ENCODE results near the gene PSMA5.

PSMA5 gene

DNA sequence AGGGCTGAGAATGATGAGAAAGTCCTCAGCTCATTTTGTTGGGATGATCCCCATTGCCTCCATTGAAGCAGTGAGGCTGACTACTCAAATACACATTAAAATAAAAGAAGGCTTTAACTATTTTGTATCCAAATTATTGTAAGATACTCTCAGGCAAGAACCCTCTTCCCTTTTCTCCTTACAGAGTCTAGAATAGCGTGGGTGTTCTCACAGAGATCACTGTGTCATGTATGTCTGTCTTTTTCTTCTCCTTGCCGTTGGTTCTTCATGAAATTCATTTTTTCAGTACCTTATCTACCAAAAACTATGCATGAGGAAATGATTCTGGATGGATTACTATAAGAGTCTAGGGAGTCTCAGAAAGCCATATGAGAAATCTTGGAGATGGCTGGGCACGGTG is 58.6 kb downstream of the PSMA5 start:
- no peak for DNase-seq

DNA sequence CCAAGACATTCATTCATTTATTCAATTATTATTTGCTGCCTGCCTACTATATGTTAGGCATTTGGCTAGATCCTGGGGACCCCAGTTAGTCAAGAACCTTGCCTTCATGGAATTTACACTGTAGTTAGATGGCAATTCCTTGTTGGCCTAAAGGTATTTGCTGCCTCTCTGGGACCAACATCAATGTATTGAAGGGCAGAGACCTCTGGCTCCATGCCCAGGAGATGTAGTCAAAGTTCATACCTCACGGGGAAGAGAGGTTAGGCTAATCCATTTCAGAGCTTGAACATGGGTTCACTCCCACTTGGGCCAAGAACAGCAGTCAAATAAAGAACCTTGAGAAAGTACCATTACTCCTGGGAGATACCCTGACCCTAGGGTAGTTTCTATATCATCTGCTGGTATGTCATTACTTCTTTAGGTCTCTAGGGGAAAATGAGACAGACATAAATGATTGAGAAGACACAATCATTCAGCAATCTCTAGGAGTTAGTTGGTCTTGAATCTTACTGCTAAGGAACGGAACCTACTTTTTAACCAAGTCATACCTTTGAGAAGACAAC is 60.5 kb downstream of the PSMA5 start:
- DNase-seq = no peak

DNA sequence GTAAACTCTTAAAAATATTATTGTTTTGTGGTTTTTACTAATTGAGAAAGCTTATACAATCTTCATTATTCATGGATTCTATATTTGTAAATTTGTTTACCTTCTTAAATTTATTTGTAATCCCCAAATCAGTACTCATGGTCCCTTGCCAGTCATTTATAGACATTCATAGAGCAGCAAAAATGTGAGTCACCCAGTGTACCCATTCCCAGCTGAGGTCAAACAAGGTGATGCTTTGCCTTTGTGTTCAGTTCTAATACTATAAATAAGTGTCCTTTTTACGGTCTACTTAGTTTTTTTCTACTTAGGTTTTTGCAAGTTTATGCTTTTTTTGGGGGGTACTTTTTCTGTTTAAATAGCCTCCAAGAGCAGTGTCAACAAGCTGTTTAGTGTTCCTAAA is 64.6 kb downstream of the PSMA5 start:
- DNase-seq = no peak

DNA sequence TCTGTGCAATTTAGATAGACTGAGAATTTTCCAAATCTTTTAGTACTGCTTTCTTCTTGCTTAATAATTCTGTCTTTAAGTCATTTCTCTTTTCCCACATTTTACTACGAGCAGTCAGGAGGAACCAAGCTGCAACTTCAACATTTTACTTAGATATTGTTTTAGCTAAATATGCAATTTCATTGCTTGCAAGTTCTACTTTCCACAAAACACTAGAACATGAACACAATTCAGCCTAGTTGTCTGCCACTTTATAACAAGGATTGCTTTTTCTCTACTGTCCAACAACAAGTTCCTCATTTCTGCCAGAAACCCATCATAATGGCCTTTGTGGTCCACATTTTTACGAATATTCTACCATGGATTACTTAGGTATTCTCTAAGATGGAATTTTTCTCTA is 65.2 kb downstream of the PSMA5 start:
- DNase-seq = no peak

DNA sequence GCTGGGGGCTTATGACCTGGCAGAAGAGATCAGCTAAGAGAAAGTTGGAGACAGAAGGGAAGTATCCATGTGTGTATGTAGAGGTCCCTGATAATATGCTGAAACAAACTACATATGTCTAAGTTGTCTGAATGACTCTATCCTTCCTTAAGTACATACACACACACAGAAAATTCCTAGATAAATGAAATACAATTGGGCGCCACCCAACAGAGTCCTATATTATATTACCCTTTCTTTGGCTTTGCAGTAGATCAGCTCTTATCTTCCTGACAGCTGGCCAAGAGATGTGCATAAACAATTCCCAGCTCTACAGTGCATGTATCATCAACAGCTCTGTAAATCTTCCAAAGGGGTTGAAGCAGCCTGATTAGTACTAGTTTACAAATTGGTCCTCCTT is 68.6 kb downstream of the PSMA5 start:
- no peak for DNase-seq

DNA sequence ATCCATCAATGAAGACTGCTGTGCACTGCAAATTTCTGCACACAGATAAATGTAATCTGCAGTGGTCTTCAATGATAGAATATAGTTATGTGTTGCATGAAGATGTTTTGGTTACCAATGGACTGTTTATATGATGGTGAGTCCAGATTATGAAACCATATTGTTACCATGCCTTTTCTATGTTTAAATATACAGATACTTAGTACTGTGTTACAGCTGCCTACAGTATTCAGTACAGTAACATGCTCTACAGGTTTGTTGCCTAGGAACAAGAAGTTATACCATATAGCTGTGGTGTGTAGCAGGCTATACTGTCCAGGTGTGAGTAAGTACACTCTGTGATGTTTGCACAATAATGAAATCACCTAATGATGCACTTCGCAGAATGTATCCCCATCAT is 69.3 kb downstream of the PSMA5 start:
- DNase-seq = no peak

DNA sequence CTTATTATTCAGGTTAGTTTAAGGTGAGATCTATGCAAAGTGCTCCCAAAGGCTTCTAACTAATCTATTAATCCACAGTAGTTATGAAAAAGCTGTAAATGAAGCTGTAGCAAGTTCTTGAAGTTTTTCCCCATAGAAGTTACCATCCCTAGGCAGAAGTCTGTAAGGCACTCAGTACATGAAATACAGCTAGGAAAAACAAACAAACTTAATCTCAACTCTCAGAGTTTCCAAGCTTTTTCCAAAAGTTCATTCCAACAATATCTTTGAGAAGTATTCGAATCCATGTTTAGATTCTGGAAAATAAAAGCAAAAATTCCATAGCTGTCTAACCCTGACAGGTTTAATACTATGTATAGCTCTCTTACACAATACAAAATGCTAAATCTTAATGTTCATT is 69.7 kb downstream of the PSMA5 start:
- no peak for DNase-seq

DNA sequence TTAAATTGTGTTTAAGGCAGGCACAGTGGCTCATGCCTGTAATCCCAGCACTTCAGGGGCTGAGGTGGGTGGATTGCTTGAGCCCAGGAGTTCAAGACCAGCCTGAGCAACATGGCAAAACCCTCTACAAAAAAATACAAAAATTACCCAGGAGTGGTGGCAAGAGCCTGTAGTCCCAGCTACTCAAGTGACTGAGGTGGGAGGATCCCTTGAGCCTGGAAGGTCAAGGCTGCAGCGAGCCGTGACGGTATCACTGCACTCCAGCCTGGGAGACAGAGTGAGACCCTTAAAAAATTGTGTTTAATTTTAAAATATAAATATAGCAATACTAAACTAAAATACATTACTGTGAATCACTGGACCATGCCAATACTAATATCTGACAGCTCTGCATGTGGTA is 71.3 kb downstream of the PSMA5 start:
- no peak for DNase-seq

DNA sequence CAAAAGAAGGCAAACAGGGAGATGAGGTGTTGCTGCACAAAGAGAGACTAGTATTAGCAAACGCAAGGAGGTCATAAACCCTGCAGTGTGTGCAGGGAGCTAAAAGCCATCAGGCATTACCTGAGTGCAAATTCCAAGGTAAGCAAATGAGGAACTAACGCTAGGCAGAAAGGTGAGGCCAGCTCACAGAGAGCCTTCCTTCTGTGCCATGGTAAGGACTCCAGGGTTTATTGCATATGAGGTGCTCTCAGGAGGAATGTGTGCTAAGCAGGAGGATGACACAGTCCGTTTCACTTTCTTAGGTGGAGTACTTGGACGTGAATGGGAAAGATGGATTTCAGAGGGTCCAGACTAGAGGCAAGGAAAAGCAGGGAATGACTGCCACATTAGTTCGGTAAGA is 74.8 kb downstream of the PSMA5 start:
- no peak for DNase-seq

DNA sequence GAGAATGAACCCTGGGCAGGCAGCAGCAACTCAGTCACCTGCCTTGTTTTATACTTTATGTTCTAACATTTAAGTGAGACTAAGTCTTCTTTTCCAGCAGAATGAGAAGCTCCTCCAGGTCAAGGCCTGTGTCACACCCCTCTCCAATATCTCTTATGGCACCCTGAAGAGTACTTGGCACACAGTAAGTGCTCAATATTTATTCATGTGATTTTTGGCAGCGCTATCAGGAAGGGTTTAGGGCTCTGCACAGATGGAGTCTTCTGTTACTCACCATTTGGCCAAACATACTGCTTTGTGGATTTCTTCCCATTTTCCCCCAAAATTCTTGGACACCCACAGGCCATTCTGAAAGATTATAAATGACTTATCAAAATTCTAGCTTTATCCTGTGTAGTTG is 75.6 kb downstream of the PSMA5 start:
- no peak for DNase-seq

DNA sequence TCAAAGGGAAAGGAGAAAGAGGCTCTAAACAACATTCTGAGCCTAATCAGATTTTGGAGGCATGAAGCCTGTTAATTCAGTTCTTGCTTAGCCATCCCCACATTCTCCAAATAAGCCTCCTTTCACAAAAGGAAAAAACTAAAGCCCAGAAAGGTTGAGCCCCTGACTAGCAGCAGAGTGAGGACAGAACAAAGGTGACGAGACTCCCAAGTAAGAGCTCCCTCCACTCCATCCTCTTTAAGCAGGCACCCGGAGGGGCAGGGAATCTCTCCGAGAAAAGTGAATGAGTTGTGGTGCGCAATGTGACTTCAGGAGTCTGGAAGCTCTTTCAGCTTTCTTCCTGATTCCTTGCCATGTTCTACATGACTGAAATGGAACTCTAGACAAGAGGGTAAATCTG is 76.1 kb downstream of the PSMA5 start:
- no peak for DNase-seq
